OCI-LY3 (cell line): ENCODE measurements around the gene CHID1.

ENCODE experiments used
- H2AFZ ChIP-seq: fragments of 200-600, 300-600 bp; shearing (Covaris generic); 2 replicates; pipeline ENCODE4 v1.6.0; 2014; ENCODE audit warnings: antibody characterized with exemption, low read depth, low read length
- H3K27ac ChIP-seq: fragments of 200-600, 300-600 bp; sonication (generic); 2 replicates; pipeline ENCODE4 v1.5.1; 2014; ENCODE audit warnings: mild to moderate bottlenecking, low read length, moderate library complexity, mixed read lengths
- H3K27me3 ChIP-seq: fragments of 200-600, 300-600 bp; sonication (generic); 2 replicates; pipeline ENCODE4 v1.6.1; 2014; ENCODE audit warnings: low read depth, low read length, mixed read lengths
- H3K36me3 ChIP-seq: fragments of 200-600, 300-600 bp; sonication (generic); replicated peaks from 2 replicates; pipeline ENCODE3; 2014; ENCODE audit warnings: low read depth, low read length, mixed read lengths
- H3K4me1 ChIP-seq: fragments of 300-600, 200-600 bp; sonication (generic); 2 replicates; pipeline ENCODE4 v1.6.1; 2014; ENCODE audit warnings: low read length, mixed read lengths
- H3K4me2 ChIP-seq: fragments of 200-600, 300-600 bp; sonication (generic); 2 replicates; pipeline ENCODE4 v1.6.1; 2014; ENCODE audit warnings: low read length, mixed read lengths
- H3K4me3 ChIP-seq: fragments of 300-600, 200-600 bp; sonication (generic); 2 replicates; pipeline ENCODE4 v1.5.1; 2014; ENCODE audit warnings: antibody characterized with exemption, mild to moderate bottlenecking, low read length, moderate library complexity
- H3K79me2 ChIP-seq: fragments of 300-600, 200-600 bp; shearing (Covaris generic); 2 replicates; pipeline ENCODE4 v1.6.1; 2014; ENCODE audit warnings: mild to moderate bottlenecking, low read length, mixed read lengths
- H3K9ac ChIP-seq: fragments of 300-600, 200-600 bp; shearing (Covaris generic); 2 replicates; pipeline ENCODE4 v1.6.0; 2014; ENCODE audit warnings: mild to moderate bottlenecking, low read length, moderate library complexity
- H3K9me3 ChIP-seq: fragments of 200-600, 300-600 bp; shearing (Covaris generic); 2 replicates; pipeline ENCODE4 v1.6.1; 2014; ENCODE audit warnings: low read length, mixed read lengths; ENCODE audit not compliant: insufficient read depth
- H4K20me1 ChIP-seq: fragments of 200-600, 300-600 bp; sonication (generic); 2 replicates; pipeline ENCODE4 v1.6.1; 2016; ENCODE audit warnings: low read length, mixed read lengths; ENCODE audit not compliant: insufficient read depth
- CTCF ChIP-seq: fragments of 200-600, 300-600 bp; sonication (generic); IDR thresholded peaks from 2 replicates; pipeline ENCODE4 v1.5.1; 2014; ENCODE audit warnings: antibody characterized with exemption, low read length, low read depth
- EZH2phosphoT487 ChIP-seq: fragments of 200-600 bp; shearing (Covaris generic); IDR thresholded peaks from 2 replicates; pipeline ENCODE4 v1.6.1; 2018; ENCODE audit warnings: antibody characterized with exemption, mixed run types, low read depth

Gene CHID1

GRCh38 chr11:876545-876944, 34.1 kb downstream of the CHID1 start:
- Histone ChIP-seq H3K4me1 (no peaks in the 10 kb centered on the region), H3K9me3 (no peaks in the 10 kb centered on the region), H3K36me3 (peaks cover 2% of the 10 kb centered on the region), H3K4me3 (no peak overlapping the region), H3K79me2 (no peaks in the 10 kb centered on the region), H3K4me2 (no peak overlapping the region), H3K27ac (no peak overlapping the region), H3K27me3 (no peaks in the 10 kb centered on the region), H2AFZ (no peak overlapping the region), H3K9ac (no peak overlapping the region), H4K20me1 (peaks cover 3% of the 10 kb centered on the region; the same call in 1 of the 2 replicates)
- TF ChIP-seq EZH2phosphoT487 (no peak), CTCF (no peak)

- Histone ChIP-seq H3K4me2 (no peak overlapping the region), H2AFZ (no peak overlapping the region), H3K79me2 (no peaks in the 10 kb centered on the region), H4K20me1 (peaks cover 3% of the 10 kb centered on the region; the same call in 1 of the 2 replicates), H3K27me3 (no peaks in the 10 kb centered on the region), H3K36me3 (peaks cover 2% of the 10 kb centered on the region), H3K9ac (no peak overlapping the region), H3K27ac (no peak overlapping the region), H3K4me3 (no peak overlapping the region), H3K9me3 (no peaks in the 10 kb centered on the region), H3K4me1 (no peaks in the 10 kb centered on the region)
- TF ChIP-seq EZH2phosphoT487 = no peak
- no peak for TF ChIP-seq CTCF
Measured at GRCh38 chr11:875769-876301, 34.8 kb downstream of the CHID1 start.

- Histone ChIP-seq H3K4me3 (no peak overlapping the region), H3K9me3 (no peaks in the 10 kb centered on the region), H3K27me3 (no peaks in the 10 kb centered on the region), H4K20me1 (peaks cover 3% of the 10 kb centered on the region; the same call in 1 of the 2 replicates), H2AFZ (no peak overlapping the region), H3K9ac (no peak overlapping the region), H3K27ac (no peak overlapping the region), H3K36me3 (peaks cover 2% of the 10 kb centered on the region), H3K79me2 (no peaks in the 10 kb centered on the region), H3K4me1 (no peaks in the 10 kb centered on the region), H3K4me2 (no peak overlapping the region)
- TF ChIP-seq EZH2phosphoT487 (no peak), CTCF (no peak)
Measured at GRCh38 chr11:875203-875602, 35.4 kb downstream of the CHID1 start.

- Histone ChIP-seq H3K36me3 (no peaks in the 10 kb centered on the region), H3K9me3 (no peaks in the 10 kb centered on the region), H2AFZ (no peak overlapping the region), H3K79me2 (no peaks in the 10 kb centered on the region), H3K4me1 (no peaks in the 10 kb centered on the region), H3K4me2 (no peak overlapping the region), H3K4me3 (no peak overlapping the region), H4K20me1 (peaks cover 3% of the 10 kb centered on the region; the same call in 1 of the 2 replicates), H3K27ac (no peak overlapping the region), H3K27me3 (no peaks in the 10 kb centered on the region), H3K9ac (no peak overlapping the region)
- no peak for TF ChIP-seq EZH2phosphoT487
- no peak for TF ChIP-seq CTCF
Measured at GRCh38 chr11:873706-874105, 36.9 kb downstream of the CHID1 start.
